Omental fat pad (tissue), 4 donors: ENCODE results near the gene GAMT. TPM values are rescaled to one million over a fixed set of nuclear protein-coding genes. Genes with fewer than 3 reads are reported as not detected.

ENCODE experiments used
- ATAC-seq: fragments of 150-250 bp; one replicate; pipeline ENCODE4 v1.9.1; 2016; ENCODE audit warnings: mild to moderate bottlenecking, moderate library complexity; ENCODE audit not compliant: low FRiP score
- DNase-seq: peaks from one replicate; pipeline ENCODE4 v3.0.0-alpha.2; 2019; ENCODE audit warnings: low spot score
- CTCF ChIP-seq, 3 donors: fragments of 450-650 bp; IDR thresholded peaks; one replicate each; pipeline ENCODE4 v1.5.1; 2016 to 2017; ENCODE audit warnings: antibody characterized with exemption in 3 of 3, mild to moderate bottlenecking in 3 of 3, moderate library complexity in 2 of 3
- total RNA-seq, 4 donors: library from RNA; depleted of rRNA; stranded (reverse); fragments of >200 nt; gene quantifications; one replicate each; pipeline ENCODE4 v1.1.0, GENCODE V29; 2016

GAMT gene
- total RNA-seq, 4 donors from 2014 or later = 10.8 to 16.2 (median 13.7) TPM

- no peak for DNase-seq
- ATAC-seq = no peak
- no peak for TF ChIP-seq CTCF (IDR thresholded peaks at IDR 0.05)
Measured at GRCh38 chr19:1366899-1367870, 34.2 kb downstream of the GAMT start.

- no peak for TF ChIP-seq CTCF (IDR thresholded peaks at IDR 0.05)
- DNase-seq (no peak), ATAC-seq (no peak)
Measured at GRCh38 chr19:1366296-1366695, 35.0 kb downstream of the GAMT start.

- DNase-seq (no peak), ATAC-seq (no peak)
- TF ChIP-seq CTCF (IDR thresholded peaks at IDR 0.05) = no peak
Measured at GRCh38 chr19:1365319-1366269, 35.7 kb downstream of the GAMT start.

GRCh38 chr19:1364070-1364704 is 37.2 kb downstream of the GAMT start:
- DNase-seq (no peak), ATAC-seq (no peak)
- no peak for TF ChIP-seq CTCF (IDR thresholded peaks at IDR 0.05)

- DNase-seq (no peak), ATAC-seq (no peak)
- no peak for TF ChIP-seq CTCF (IDR thresholded peaks at IDR 0.05)
Measured at GRCh38 chr19:1363599-1363998, 37.7 kb downstream of the GAMT start.

- ATAC-seq (no peak), DNase-seq (no peak)
- no peak for TF ChIP-seq CTCF (IDR thresholded peaks at IDR 0.05)
Measured at GRCh38 chr19:1362387-1363257, 38.7 kb downstream of the GAMT start.
